OCI-LY1 (cell line): ENCODE data around the gene CRAT.

Experiments
- H2AFZ ChIP-seq: fragments of 200-600 bp; sonication (generic), shearing (Covaris generic); 2 replicates; pipeline ENCODE4 v1.6.0; 2014; ENCODE audit warnings: antibody characterized with exemption, mild to moderate bottlenecking, low read length
- H3F3A ChIP-seq: fragments of 200-600 bp; sonication (generic), shearing (Covaris generic); 2 replicates; pipeline ENCODE4 v1.6.0; 2014; ENCODE audit warnings: mild to moderate bottlenecking, antibody characterized with exemption, low read length, moderate library complexity; ENCODE audit not compliant: insufficient read depth
- H3K27ac ChIP-seq: fragments of 200-600 bp; sonication (generic); 2 replicates; pipeline ENCODE4 v1.5.1; 2014; ENCODE audit warnings: low read length, mixed run types, mild to moderate bottlenecking, low read depth; ENCODE audit not compliant: poor library complexity, severe bottlenecking
- H3K27me3 ChIP-seq: fragments of 200-600 bp; sonication (generic); 2 replicates; pipeline ENCODE4 v1.6.0; 2014; ENCODE audit warnings: antibody characterized with exemption, mild to moderate bottlenecking, low read length, moderate library complexity; ENCODE audit not compliant: insufficient read depth
- H3K36me3 ChIP-seq: fragments of 200-600 bp; sonication (generic); 2 replicates; pipeline ENCODE4 v1.6.1; 2014; ENCODE audit warnings: mild to moderate bottlenecking, antibody characterized with exemption, low read length, moderate library complexity, mixed read lengths; ENCODE audit not compliant: insufficient read depth
- H3K4me1 ChIP-seq: fragments of 200-600 bp; sonication (generic); 2 replicates; pipeline ENCODE4 v1.5.1; 2014; ENCODE audit warnings: mild to moderate bottlenecking, low read length, moderate library complexity; ENCODE audit not compliant: insufficient read depth, severe bottlenecking
- H3K4me2 ChIP-seq: fragments of 200-600 bp; sonication (generic), shearing (Covaris generic); 2 replicates; pipeline ENCODE4 v1.6.1; 2014; ENCODE audit warnings: low read length
- H3K4me3 ChIP-seq: fragments of 200-600 bp; sonication (generic); 2 replicates; pipeline ENCODE4 v1.5.1; 2014; ENCODE audit warnings: low read length, low read depth, mild to moderate bottlenecking, mixed read lengths; ENCODE audit not compliant: poor library complexity, severe bottlenecking
- H3K79me2 ChIP-seq: fragments of 200-600 bp; shearing (Covaris generic); 2 replicates; pipeline ENCODE4 v1.6.1; 2016; ENCODE audit warnings: mixed run types, low read length, mixed read lengths; ENCODE audit not compliant: insufficient read depth
- H3K9ac ChIP-seq: fragments of 200-600 bp; sonication (generic), shearing (Covaris generic); 2 replicates; pipeline ENCODE4 v1.6.1; 2014; ENCODE audit warnings: mild to moderate bottlenecking, low read length, mixed read lengths
- H3K9me2 ChIP-seq: fragments of 200-600 bp; sonication (generic), shearing (Covaris generic); 2 replicates; pipeline ENCODE4 v1.6.1; 2014; ENCODE audit warnings: low read depth, mild to moderate bottlenecking, low read length, mixed read lengths
- H3K9me3 ChIP-seq: fragments of 200-600 bp; shearing (Covaris generic); 2 replicates; pipeline ENCODE4 v1.6.1; 2014; ENCODE audit warnings: low read length, mixed read lengths
- H4K20me1 ChIP-seq: fragments of 200-600 bp; sonication (generic), shearing (Covaris generic); 2 replicates; pipeline ENCODE4 v1.6.0; 2016; ENCODE audit warnings: mild to moderate bottlenecking, low read length; ENCODE audit not compliant: insufficient read depth
- EZH2 ChIP-seq: fragments of 200-600 bp; sonication (generic), shearing (Covaris generic); IDR thresholded peaks from 2 replicates; pipeline ENCODE4 v1.8.0; 2017; ENCODE audit warnings: borderline replicate concordance, mixed run types, mild to moderate bottlenecking, antibody characterized with exemption, low read length, moderate library complexity, mixed read lengths
- TF ChIP-seq, protein P1 (sequence below): fragments of 200-600 bp; sonication (generic), shearing (Covaris generic); IDR thresholded peaks from 2 replicates; pipeline ENCODE4 v1.5.1; 2017; ENCODE audit warnings: mild to moderate bottlenecking, antibody characterized with exemption, low read length, moderate library complexity, mixed read lengths

CRAT gene

DNA sequence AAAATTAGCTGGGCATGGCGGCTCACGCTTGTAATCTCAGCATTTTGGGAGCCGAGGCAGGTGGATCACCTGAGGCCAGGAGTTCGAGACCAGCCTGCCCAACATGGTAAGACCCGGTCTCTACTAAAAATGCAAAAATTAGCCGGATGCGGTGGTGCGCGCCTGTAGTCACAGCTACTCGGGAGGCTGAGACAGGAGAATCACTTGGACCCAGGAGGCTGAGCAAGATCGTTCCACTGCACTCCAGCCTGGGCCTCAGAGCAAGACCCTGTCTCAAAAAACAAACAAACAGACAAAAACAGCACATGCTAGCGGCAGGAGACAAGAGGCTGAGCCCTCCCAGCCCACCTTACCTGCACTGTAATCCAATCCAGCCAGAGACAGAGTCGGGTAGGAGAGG, 30.8 kb downstream of the CRAT start:
- Histone ChIP-seq H3K36me3 (peaks cover under 1% of the 10 kb centered on the region; the same call in 1 of the 2 replicates), H3K4me1 (peaks cover 27% of the 10 kb centered on the region), H4K20me1 (no peaks in the 10 kb centered on the region), H3F3A (no peaks in the 10 kb centered on the region), H3K4me2 (peak overlapping the region; percentile 96), H3K9me2 (no peaks in the 10 kb centered on the region), H3K27me3 (no peaks in the 10 kb centered on the region), H3K9ac (peak overlapping the region; percentile 73), H3K27ac (no peak overlapping the region), H3K9me3 (no peaks in the 10 kb centered on the region), H3K4me3 (peak overlapping the region; percentile 76), H2AFZ (no peak overlapping the region), H3K79me2 (peaks cover 8% of the 10 kb centered on the region)
- TF ChIP-seq, protein P1, sequence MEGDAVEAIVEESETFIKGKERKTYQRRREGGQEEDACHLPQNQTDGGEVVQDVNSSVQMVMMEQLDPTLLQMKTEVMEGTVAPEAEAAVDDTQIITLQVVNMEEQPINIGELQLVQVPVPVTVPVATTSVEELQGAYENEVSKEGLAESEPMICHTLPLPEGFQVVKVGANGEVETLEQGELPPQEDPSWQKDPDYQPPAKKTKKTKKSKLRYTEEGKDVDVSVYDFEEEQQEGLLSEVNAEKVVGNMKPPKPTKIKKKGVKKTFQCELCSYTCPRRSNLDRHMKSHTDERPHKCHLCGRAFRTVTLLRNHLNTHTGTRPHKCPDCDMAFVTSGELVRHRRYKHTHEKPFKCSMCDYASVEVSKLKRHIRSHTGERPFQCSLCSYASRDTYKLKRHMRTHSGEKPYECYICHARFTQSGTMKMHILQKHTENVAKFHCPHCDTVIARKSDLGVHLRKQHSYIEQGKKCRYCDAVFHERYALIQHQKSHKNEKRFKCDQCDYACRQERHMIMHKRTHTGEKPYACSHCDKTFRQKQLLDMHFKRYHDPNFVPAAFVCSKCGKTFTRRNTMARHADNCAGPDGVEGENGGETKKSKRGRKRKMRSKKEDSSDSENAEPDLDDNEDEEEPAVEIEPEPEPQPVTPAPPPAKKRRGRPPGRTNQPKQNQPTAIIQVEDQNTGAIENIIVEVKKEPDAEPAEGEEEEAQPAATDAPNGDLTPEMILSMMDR: no peak
- TF ChIP-seq EZH2: no peak

DNA sequence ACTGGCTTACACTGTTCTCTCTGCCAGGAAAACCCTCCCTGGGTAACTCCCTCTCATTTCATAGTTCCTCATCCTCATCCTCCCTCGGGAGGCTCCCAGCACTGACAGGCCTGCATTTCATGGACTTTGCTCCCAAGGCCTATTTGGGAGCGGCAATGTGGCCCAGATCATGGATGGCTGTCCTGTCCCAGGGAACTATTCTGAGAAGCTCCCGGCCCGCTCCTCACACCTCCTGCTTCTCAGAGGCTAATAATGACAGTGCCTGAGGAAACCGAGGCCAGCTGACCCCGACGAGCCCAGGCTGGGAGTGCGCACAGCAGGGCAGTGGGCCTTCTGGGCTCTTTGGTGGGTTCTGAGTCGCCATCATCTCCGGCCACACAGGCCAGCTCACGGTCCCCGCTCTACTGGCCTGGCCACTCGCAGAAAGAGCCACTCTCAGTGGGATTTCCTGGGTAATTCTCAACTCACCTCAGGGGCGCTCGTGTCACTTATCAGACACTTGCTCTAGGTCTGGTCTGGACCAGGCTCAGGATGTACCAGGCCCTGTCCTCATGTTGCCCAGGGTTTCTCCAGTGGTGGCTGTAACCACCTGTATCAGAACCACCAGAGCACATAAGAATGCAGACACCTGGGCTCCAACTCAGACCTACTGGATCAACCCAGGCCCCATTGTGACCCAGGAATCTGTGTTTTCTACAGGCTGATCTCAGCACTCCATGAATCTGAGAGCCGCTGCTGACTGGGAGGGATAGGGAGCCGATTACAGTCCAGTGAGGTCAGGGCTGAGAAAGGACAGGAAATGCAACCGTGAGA, 31.7 kb downstream of the CRAT start:
- Histone ChIP-seq H3K36me3 (no peaks in the 10 kb centered on the region), H3K9me2 (no peaks in the 10 kb centered on the region), H3K4me2 (peak overlapping the region; percentile 96; the same call in 1 of the 2 replicates), H3K27ac (no peak overlapping the region), H4K20me1 (no peaks in the 10 kb centered on the region), H3K27me3 (no peaks in the 10 kb centered on the region), H3F3A (no peaks in the 10 kb centered on the region), H3K4me1 (peaks cover 27% of the 10 kb centered on the region), H3K79me2 (peaks cover 8% of the 10 kb centered on the region), H2AFZ (no peak overlapping the region), H3K9me3 (no peaks in the 10 kb centered on the region), H3K4me3 (no peak overlapping the region), H3K9ac (no peak overlapping the region)
- no peak for TF ChIP-seq EZH2
- TF ChIP-seq, protein P1: no peak

DNA sequence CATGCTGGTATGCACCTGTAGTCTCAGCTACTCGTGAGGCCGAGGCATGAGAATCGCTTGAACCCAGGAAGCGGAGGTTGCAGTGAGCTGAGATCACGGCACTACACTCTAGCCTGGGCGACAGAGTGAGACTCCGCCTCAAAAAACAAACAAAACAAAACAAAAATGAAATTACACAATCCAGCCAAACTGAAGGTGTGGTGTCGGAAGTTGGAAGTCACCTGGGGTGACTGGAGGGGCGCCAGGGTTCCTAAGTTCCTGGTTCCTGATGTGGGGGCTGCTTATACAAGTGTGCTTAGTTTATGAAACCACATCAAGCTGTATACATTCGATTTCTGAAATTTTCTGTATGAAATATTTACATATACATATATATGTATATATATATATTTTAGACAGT, 33.4 kb downstream of the CRAT start:
- Histone ChIP-seq H3K9ac (no peak overlapping the region), H3K27me3 (no peaks in the 10 kb centered on the region), H3K4me2 (no peak overlapping the region), H3F3A (no peaks in the 10 kb centered on the region), H3K9me2 (no peaks in the 10 kb centered on the region), H3K27ac (no peak overlapping the region), H3K4me1 (peaks cover 20% of the 10 kb centered on the region), H3K4me3 (no peak overlapping the region), H3K36me3 (no peaks in the 10 kb centered on the region), H4K20me1 (no peaks in the 10 kb centered on the region), H3K79me2 (peaks cover 7% of the 10 kb centered on the region), H3K9me3 (no peaks in the 10 kb centered on the region), H2AFZ (no peak overlapping the region)
- TF ChIP-seq, protein P1: no peak
- TF ChIP-seq EZH2: no peak
